ENCODE results near the gene GNAT1.

Gene GNAT1

DNA sequence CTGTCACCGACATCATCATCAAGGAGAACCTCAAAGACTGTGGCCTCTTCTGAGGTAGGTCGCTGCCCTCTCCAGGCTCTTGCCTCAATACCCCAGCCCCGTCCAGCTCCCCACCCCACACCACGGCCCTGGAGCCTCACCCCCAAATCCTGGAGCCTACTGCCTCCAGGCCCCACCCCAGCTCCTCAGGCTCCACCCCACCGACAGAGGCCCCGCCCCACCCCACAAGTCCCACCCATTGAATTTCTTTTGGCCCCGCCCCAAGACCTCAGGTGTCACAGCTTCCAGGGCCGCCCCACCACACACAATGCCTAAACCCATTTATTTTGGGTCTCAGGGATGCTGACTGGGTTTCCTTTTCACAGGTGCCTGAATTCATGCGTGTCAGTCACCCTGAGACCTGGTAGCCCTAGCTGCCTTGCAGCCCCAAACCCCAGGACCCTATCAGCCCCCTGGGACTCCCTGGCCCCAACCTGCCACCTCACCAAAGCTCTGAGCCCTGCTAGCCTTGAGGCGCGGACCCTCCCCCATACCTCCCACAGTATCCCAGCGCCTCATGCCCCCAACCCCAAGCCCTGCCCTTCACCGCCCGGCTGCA lies 3.6 kb downstream of the GNAT1 start:
- TF ChIP-seq, protein P1, sequence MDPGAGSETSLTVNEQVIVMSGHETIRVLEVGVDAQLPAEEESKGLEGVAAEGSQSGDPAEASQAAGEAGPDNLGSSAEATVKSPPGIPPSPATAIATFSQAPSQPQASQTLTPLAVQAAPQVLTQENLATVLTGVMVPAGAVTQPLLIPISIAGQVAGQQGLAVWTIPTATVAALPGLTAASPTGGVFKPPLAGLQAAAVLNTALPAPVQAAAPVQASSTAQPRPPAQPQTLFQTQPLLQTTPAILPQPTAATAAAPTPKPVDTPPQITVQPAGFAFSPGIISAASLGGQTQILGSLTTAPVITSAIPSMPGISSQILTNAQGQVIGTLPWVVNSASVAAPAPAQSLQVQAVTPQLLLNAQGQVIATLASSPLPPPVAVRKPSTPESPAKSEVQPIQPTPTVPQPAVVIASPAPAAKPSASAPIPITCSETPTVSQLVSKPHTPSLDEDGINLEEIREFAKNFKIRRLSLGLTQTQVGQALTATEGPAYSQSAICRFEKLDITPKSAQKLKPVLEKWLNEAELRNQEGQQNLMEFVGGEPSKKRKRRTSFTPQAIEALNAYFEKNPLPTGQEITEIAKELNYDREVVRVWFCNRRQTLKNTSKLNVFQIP (CRISPR knock-in tag; IDR thresholded peaks at IDR 0.05; ENCODE audit: borderline replicate concordance, low read depth): no peak
- TF ChIP-seq RARB (CRISPR knock-in tag; IDR thresholded peaks at IDR 0.05): no peak
- no peak for TF ChIP-seq BACH2 (CRISPR knock-in tag; IDR thresholded peaks at IDR 0.05; ENCODE audit: borderline replicate concordance)
- TF ChIP-seq ZNF70 (CRISPR knock-in tag; IDR thresholded peaks at IDR 0.05): no peak
- no peak for TF ChIP-seq TCF4 (CRISPR knock-in tag; IDR thresholded peaks at IDR 0.05; ENCODE audit: borderline replicate concordance)
- TF ChIP-seq OSR1 (CRISPR knock-in tag; IDR thresholded peaks at IDR 0.05): no peak
- no peak for TF ChIP-seq ZNF8 (CRISPR knock-in tag; IDR thresholded peaks at IDR 0.05)
- TF ChIP-seq ZC3H10 (CRISPR knock-in tag; IDR thresholded peaks at IDR 0.05): no peak
- TF ChIP-seq ESRRG (CRISPR knock-in tag; IDR thresholded peaks at IDR 0.05): no peak
- TF ChIP-seq, protein P2, sequence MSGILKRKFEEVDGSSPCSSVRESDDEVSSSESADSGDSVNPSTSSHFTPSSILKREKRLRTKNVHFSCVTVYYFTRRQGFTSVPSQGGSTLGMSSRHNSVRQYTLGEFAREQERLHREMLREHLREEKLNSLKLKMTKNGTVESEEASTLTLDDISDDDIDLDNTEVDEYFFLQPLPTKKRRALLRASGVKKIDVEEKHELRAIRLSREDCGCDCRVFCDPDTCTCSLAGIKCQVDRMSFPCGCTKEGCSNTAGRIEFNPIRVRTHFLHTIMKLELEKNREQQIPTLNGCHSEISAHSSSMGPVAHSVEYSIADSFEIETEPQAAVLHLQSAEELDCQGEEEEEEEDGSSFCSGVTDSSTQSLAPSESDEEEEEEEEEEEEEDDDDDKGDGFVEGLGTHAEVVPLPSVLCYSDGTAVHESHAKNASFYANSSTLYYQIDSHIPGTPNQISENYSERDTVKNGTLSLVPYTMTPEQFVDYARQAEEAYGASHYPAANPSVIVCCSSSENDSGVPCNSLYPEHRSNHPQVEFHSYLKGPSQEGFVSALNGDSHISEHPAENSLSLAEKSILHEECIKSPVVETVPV (CRISPR knock-in tag; IDR thresholded peaks at IDR 0.05): no peak
- TF ChIP-seq, protein P3, sequence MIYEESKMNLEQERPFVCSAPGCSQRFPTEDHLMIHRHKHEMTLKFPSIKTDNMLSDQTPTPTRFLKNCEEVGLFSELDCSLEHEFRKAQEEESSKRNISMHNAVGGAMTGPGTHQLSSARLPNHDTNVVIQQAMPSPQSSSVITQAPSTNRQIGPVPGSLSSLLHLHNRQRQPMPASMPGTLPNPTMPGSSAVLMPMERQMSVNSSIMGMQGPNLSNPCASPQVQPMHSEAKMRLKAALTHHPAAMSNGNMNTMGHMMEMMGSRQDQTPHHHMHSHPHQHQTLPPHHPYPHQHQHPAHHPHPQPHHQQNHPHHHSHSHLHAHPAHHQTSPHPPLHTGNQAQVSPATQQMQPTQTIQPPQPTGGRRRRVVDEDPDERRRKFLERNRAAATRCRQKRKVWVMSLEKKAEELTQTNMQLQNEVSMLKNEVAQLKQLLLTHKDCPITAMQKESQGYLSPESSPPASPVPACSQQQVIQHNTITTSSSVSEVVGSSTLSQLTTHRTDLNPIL (CRISPR knock-in tag; IDR thresholded peaks at IDR 0.05; ENCODE audit: low read depth): no peak
- no peak for TF ChIP-seq PATZ1 (CRISPR knock-in tag; IDR thresholded peaks at IDR 0.05; ENCODE audit: borderline replicate concordance)
- TF ChIP-seq ZNF565 (CRISPR knock-in tag; conservative IDR thresholded peaks at IDR 0.05; ENCODE audit: low read depth): no peak
- TF ChIP-seq CSDC2 (CRISPR knock-in tag; IDR thresholded peaks at IDR 0.05): no peak
- TF ChIP-seq ARNTL (CRISPR knock-in tag; IDR thresholded peaks at IDR 0.05; ENCODE audit: borderline replicate concordance, low read depth): no peak
- no peak for TF ChIP-seq ZFP30 (CRISPR knock-in tag; IDR thresholded peaks at IDR 0.05)
- TF ChIP-seq GLIS3 (CRISPR knock-in tag; IDR thresholded peaks at IDR 0.05): no peak
- TF ChIP-seq PPARA (CRISPR knock-in tag; IDR thresholded peaks at IDR 0.05; ENCODE audit: borderline replicate concordance): no peak
- ATAC-seq: peak; percentile 33

- no peak for TF ChIP-seq TSHZ2 (CRISPR knock-in tag; IDR thresholded peaks at IDR 0.05)
- TF ChIP-seq TCF4 (CRISPR knock-in tag; IDR thresholded peaks at IDR 0.05; ENCODE audit: borderline replicate concordance): no peak
- TF ChIP-seq PATZ1 (CRISPR knock-in tag; IDR thresholded peaks at IDR 0.05; ENCODE audit: borderline replicate concordance): no peak
- no peak for TF ChIP-seq RARB (CRISPR knock-in tag; IDR thresholded peaks at IDR 0.05)
- TF ChIP-seq ISL1 (CRISPR knock-in tag; IDR thresholded peaks at IDR 0.05): no peak
- TF ChIP-seq ZC3H10 (CRISPR knock-in tag; IDR thresholded peaks at IDR 0.05): no peak
- TF ChIP-seq, protein P1 (CRISPR knock-in tag; IDR thresholded peaks at IDR 0.05; ENCODE audit: borderline replicate concordance, low read depth): no peak
- no peak for TF ChIP-seq BACH2 (CRISPR knock-in tag; IDR thresholded peaks at IDR 0.05; ENCODE audit: borderline replicate concordance)
- no peak for TF ChIP-seq ZFP30 (CRISPR knock-in tag; IDR thresholded peaks at IDR 0.05)
- TF ChIP-seq ZFP3 (CRISPR knock-in tag; IDR thresholded peaks at IDR 0.05): no peak
- TF ChIP-seq ZNF565 (CRISPR knock-in tag; conservative IDR thresholded peaks at IDR 0.05; ENCODE audit: low read depth): no peak
- no peak for TF ChIP-seq ZNF8 (CRISPR knock-in tag; IDR thresholded peaks at IDR 0.05)
- no peak for TF ChIP-seq TOX (CRISPR knock-in tag; IDR thresholded peaks at IDR 0.05; ENCODE audit: borderline replicate concordance)
- no peak for TF ChIP-seq OSR1 (CRISPR knock-in tag; IDR thresholded peaks at IDR 0.05)
- TF ChIP-seq ZNF70 (CRISPR knock-in tag; IDR thresholded peaks at IDR 0.05): no peak
- TF ChIP-seq, protein P3 (CRISPR knock-in tag; IDR thresholded peaks at IDR 0.05; ENCODE audit: low read depth): no peak
- no peak for TF ChIP-seq GLIS3 (CRISPR knock-in tag; IDR thresholded peaks at IDR 0.05)
- ATAC-seq: no peak
Measured at GRCh38 chr3:50195501-50196252, 4.3 kb downstream of the GNAT1 start.

Data from SK-N-SH treated with all-trans-retinoic acid at 6 μM for 48 hours (cell line).